Measurements from ENCODE around the gene KRTAP20-3.

The KRTAP20-3 gene

GRCh38 chr21:30642564-30642963 is at the start of gene KRTAP20-3:
Gene KRTAP20-3 (plus strand): TSS chr21:30642864.
- DNase-seq, result no peak

DNA sequence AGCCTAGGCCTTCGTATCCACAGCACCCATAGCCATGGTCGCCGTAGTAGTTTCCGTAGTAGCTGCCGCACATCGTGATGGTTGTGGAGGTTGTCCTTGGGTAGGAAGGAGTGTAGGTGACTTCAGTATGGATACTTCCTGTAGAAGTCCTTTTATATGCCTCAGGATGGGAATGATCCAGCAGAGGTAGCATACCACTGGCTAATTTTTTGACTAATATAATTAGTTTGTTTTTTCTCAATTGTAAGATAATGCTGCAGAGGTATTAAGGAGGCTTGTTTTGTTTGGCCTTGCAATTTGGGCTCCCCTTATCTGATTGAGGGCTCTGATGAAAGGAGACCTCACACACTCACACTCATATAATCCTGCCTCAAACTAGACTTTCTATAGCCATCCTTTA is 43.9 kb upstream of the KRTAP20-3 start, which contains the start of gene KRTAP6-2:
TSS of gene KRTAP6-2 (minus strand) at position 101 of the 400 bp plus-strand sequence. CDS start at position 73, 28 bp downstream.
- DNase-seq, result no peak

DNA sequence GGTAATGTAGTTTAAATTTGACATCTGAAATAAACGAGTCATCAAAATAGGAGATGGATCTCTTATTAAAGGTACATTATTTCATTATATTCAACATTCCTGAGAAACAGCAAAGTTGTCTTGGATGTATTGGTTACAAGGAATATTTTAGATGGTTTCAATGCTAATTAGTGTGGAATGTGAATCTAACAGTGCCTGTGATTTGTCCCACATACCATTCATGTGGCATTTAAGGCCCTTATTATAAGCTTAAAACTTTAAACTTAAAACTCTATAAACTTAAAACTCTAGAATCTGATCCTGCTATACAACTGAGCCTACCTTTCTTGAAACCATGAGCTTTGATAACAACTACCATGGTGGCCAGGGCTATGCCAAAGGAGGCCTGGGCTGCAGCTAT is 41.9 kb upstream of the KRTAP20-3 start, which contains the start of gene KRTAP22-1:
TSS of gene KRTAP22-1 (plus strand) at position 301 of the 400 bp plus-strand sequence.
- DNase-seq, result no peak

GRCh38 chr21:30605968-30606367 is 36.7 kb upstream of the KRTAP20-3 start:
- DNase-seq, result no peak

DNA sequence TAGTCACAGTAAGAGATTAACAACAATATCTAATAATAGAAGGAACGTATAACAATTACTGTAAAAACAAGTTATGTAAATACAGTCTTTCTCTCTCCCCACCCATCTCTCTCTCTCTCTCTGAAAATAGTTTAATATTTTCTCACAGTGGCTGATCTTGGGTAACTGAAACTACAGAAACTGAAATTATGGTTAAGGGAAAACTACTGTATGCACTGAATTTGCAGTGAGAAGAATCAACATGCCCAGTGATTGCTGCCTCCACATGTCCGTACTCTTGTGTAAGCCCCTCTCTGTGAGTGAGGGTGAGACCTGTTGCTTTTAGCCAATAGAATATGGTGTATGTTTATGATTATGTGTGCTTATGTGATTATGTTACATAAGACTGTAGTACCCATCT is 30.5 kb upstream of the KRTAP20-3 start:
- no peak for DNase-seq

DNA sequence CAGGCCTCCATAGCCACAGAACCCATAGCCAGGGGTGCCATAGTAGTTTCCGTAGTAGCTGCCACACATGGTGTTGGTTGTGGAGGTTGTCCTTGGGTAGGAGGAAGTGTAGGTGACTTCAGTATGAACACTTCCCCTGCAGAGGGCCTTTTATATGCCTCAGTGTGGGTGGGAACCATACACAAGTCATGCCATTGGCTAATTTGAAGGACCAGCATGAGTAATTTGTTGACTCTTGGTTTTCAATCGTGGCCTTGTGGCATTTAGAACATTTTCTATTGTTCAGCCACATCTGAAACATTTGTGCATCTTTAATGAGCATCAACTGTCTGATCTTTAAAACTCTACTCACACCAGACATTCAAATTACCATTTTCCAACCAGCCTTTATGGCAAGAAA is 28.8 kb upstream of the KRTAP20-3 start, which contains the start of gene KRTAP6-1:
TSS of gene KRTAP6-1 (minus strand) at position 95 of the 400 bp plus-strand sequence. CDS start at position 69, 26 bp downstream.
- no peak for DNase-seq

DNA sequence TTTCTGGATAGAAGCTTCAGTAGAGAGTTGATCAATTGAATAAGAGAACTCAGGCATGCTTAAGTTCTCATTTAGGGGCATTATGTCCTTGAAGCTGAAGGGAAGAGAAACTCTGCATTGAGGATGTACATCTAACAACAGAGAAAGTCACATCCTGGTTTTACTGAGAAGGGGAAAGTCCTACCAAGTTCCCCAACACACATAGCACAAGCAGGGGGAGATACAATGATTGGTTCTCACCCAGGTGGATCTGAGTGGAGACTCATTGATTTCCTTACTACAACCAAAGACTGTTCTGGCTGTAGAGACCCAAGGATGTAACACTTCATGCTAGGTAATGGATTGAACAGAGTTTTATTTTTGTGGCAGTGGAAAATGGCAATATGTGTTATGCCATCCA is 27.5 kb upstream of the KRTAP20-3 start:
- no peak for DNase-seq

DNA sequence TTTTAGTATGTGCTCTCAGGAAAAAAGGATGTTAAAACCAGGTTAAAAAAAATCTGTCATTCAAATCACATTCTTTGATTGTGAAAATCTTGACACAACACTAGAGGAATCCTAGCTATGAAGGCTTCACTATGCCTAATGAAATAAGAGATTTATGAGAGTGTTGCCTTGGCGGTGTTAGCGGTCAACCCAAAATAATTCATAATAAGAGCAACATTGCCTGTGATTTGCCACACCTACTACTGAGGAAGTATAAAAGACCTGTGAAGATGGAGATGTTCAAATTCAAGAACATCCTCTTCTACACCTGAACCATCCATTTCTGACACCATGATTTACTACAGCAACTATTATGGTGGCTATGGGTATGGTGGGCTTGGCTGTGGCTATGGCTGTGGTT is 26.5 kb upstream of the KRTAP20-3 start, which contains the start of gene KRTAP20-1:
TSS of gene KRTAP20-1 (plus strand) at position 301 of the 400 bp plus-strand sequence. CDS start at position 331, 30 bp downstream.
- no peak for DNase-seq

DNA sequence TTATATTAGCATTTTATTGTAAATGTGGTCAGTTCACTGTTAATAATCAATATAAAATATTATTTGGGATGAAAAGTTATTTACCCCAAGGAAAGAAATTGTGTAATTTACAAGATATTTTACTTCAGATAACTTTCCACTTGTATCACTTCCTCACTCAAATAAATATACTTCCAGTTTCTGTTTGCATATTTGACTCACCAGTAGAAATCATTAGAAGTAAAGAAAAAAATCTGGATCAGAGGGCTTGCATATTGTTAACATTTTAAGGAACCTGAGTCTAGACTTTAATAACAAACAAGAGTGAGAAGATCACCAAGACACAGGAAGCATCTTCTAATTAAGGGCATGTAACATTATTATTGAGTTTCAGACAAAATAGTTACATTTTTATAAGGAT is 22.6 kb upstream of the KRTAP20-3 start:
- DNase-seq, result no peak

DNA sequence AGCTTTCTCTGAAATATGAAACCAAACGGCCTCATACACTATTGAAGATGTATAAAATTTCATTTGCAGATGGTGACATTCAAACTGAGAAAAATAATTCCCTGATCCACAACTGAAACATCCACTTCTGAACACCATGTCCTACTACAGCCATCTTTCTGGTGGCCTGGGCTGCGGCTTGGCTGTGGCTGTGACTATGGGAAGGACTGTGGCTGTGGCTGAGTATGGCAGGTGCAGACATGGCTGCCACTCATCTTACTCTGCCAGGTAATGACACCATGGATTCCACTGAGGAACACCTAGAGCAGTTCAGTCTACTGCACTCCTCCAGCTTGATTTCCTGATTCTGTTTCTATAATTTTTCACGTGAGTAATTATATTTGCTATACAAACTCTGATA is 22.1 kb upstream of the KRTAP20-3 start, which contains the start of gene KRTAP20-4:
TSS of gene KRTAP20-4 (plus strand) at position 106 of the 400 bp plus-strand sequence.
- DNase-seq, result no peak

GRCh38 chr21:30623362-30623761 is 19.3 kb upstream of the KRTAP20-3 start:
- DNase-seq, result no peak

GRCh38 chr21:30625449-30626165 is 17.1 kb upstream of the KRTAP20-3 start:
- no peak for DNase-seq

- DNase-seq, result no peak
Observed at GRCh38 chr21:30628109-30628508, 14.6 kb upstream of the KRTAP20-3 start.

DNA sequence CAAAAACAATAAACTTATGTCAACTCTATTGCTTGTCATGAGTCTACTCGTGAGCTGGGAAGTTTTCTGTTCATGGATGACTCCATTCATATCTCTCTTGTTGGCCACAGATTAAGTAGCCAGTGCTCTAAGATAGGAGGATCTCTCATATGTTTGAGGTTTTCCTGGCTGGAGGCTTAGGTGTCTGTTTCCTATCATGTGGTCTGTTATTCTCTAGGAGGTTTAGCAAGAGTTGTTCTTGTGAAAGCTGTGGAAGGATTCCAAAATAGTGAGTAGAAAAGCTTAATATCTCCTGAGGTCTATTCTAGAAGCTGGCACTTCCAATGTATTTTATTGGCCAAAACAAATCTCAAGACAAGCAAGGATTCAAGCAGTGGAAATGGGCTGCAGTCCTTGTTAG is 13.5 kb upstream of the KRTAP20-3 start:
- DNase-seq, result no peak

DNA sequence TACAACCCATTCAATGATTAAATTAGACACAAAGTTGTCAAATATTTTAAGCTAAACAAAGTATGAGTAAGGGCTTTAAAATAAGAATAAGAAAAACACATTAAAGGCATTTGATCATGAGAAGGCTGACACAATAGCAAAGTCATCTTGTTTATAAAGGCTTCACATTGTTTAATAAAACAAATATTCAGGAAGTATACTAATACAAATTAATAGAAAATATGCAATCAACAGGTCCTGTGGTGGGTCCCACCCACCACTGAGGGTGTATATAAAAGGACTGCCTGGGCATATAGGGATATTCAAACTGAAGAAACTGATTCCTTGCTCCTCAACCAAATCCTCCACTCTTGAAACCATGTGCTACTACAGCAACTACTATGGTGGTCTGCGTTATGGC is 7.8 kb upstream of the KRTAP20-3 start, which contains the start of gene KRTAP20-2:
TSS of gene KRTAP20-2 (plus strand) at position 301 of the 400 bp plus-strand sequence. CDS start at position 359, 58 bp downstream.
- no peak for DNase-seq

- DNase-seq, result no peak
Observed at GRCh38 chr21:30638686-30639085, 4.0 kb upstream of the KRTAP20-3 start.

GRCh38 chr21:30646904-30647414 is 4.3 kb downstream of the KRTAP20-3 start:
- DNase-seq, result no peak

DNA sequence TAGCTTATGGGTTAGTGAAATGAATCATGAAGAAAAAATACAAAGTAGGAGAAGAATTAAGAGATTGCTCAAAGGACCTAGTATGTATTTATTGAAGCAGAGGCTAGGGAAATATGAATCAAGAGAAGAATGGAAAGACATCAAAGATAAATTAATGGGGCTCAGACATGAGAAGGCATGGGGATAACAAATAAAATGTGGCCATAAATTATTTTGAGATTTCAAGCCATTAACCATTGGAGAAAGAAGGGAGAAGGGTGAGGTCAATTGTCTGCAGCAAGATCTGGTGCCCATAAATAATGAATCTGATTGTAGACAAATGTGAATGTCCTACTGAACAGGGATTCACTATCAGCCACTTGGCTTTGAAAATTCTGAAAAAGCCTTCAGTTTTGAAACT is 10.2 kb downstream of the KRTAP20-3 start:
- DNase-seq, result no peak

- DNase-seq, result no peak
Observed at GRCh38 chr21:30668776-30669175, 26.1 kb downstream of the KRTAP20-3 start.

DNA sequence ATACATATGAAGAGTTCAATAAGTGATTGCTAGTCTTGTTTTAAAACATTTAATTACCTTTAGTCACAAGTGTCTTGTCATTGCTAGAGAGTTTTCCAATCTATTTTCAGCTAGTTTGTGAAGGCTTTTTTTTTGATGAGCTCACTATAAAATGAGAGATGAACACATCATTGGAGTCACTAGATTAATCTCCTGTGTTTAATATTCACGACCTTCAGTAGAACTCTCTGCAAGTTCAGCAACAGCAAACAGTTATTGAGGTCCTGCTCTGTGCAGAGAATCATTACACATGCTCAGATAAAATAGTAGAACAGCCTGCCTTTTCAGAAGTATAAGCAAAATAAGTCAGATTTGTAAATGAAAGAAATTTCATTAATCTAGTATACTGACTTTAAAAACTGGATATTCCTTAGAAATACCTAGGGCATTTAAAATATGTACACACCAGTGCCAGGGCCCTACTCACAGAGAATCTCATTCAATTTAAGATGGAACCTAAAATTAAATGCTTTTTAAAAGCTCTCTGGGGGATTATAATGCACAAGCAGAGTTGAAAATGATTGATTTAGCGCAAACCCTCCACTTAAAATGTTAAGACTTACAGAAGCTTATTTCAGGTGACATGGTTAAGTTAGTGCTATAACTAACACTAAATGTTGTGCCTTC is 30.5 kb downstream of the KRTAP20-3 start:
- DNase-seq, result no peak

- DNase-seq, result no peak
Observed at GRCh38 chr21:30674312-30674711, 31.6 kb downstream of the KRTAP20-3 start.

DNA sequence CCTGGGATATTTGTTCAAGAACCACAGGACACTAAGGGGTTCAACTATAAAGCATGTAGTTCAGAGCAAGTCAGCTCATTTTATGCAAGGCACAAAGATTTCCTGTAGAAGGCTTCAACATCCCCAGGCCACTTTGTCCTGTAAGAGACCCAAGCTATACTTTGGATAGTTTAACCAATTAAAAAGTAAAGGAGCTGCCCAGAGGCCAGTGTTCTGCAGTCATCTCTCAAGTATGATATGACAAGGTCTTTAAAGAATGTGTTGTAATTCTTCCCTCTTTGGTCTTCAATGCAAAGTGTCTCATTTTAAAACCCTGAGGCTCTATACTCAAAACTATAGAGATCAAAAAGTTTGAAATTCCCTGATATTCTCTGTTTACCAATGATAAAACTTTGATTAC is 34.1 kb downstream of the KRTAP20-3 start:
- no peak for DNase-seq

DNA sequence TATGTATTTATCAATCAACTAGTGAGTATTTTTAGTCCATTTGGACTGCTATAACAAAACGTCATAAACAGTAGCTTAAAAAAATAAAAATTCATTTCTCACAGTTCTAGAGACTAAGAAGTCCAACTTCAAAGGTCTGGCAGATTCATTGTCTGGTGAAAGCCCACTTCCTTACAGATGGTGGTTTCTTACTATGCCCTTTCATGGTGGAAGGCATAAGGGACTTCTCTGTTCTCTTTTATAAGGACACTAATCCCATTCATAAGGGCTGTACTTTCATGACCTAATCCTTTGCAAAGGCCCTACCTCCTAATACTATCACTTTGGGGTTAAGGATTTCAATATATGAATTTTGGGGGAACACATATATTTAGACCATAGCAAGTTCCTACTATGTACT is 37.9 kb downstream of the KRTAP20-3 start:
- no peak for DNase-seq

- no peak for DNase-seq
Observed at GRCh38 chr21:30684506-30684905, 41.8 kb downstream of the KRTAP20-3 start.

Measured in RPMI8226 (cell line).